T-helper 2 cell (primary cell): Measurements from ENCODE around the gene MYBPC3.

Experiments
- DNase-seq, 5 experiments: peaks; one replicate each; pipeline versions ENCODE4 v3.0.0 to v3.0.0-alpha.2; 2012 to 2022

The MYBPC3 gene

GRCh38 chr11:47356129-47356997, 3.9 kb upstream of the MYBPC3 start:
- no peak for DNase-seq

GRCh38 chr11:47355283-47356128, 3.0 kb upstream of the MYBPC3 start:
- peak in 1 of 5 experiments; percentile 27 for DNase-seq

- no peak for DNase-seq
Measured at GRCh38 chr11:47354913-47355282, 2.4 kb upstream of the MYBPC3 start.

- DNase-seq = no peak
Measured at GRCh38 chr11:47353978-47354774, 1.7 kb upstream of the MYBPC3 start.

GRCh38 chr11:47351156-47352126, 1.1 kb downstream of the MYBPC3 start:
- DNase-seq = no peak

- DNase-seq = no peak
Measured at GRCh38 chr11:47350315-47350714, 2.2 kb downstream of the MYBPC3 start.

GRCh38 chr11:47349521-47350095, 2.9 kb downstream of the MYBPC3 start:
- DNase-seq = no peak

- peak in 1 of 5 experiments; percentile 35 for DNase-seq
Measured at GRCh38 chr11:47348859-47349258, 3.6 kb downstream of the MYBPC3 start.

- DNase-seq = no peak
Measured at GRCh38 chr11:47348131-47348802, 4.2 kb downstream of the MYBPC3 start.

GRCh38 chr11:47347137-47347536, 5.4 kb downstream of the MYBPC3 start:
- DNase-seq = no peak

GRCh38 chr11:47345890-47346563, 6.5 kb downstream of the MYBPC3 start:
- DNase-seq = no peak

GRCh38 chr11:47342854-47343253, 9.6 kb downstream of the MYBPC3 start:
- no peak for DNase-seq

- DNase-seq = no peak
Measured at GRCh38 chr11:47342036-47342803, 10.3 kb downstream of the MYBPC3 start.

GRCh38 chr11:47340980-47341775, 11.3 kb downstream of the MYBPC3 start:
- no peak for DNase-seq

GRCh38 chr11:47340010-47340409, 12.5 kb downstream of the MYBPC3 start:
- no peak for DNase-seq

GRCh38 chr11:47338396-47339241, 13.9 kb downstream of the MYBPC3 start:
- DNase-seq = no peak

GRCh38 chr11:47337229-47337924, 15.1 kb downstream of the MYBPC3 start:
- no peak for DNase-seq
